Ishikawa (cell line): Measurements from ENCODE around the gene RALGPS1.

ENCODE experiments used
- TAF1 ChIP-seq: IDR thresholded peaks from 2 replicates; pipeline ENCODE4 v1.6.1; 2012; ENCODE audit warnings: low read depth, mild to moderate bottlenecking
- TCF12 ChIP-seq: IDR thresholded peaks from 2 replicates; pipeline ENCODE4 v1.6.1; 2012; ENCODE audit warnings: low read depth

- TF ChIP-seq TCF12 (no peak), TAF1 (no peak)
Observed at GRCh38 chr9:126883636-126884035, 30.9 kb upstream of the RALGPS1 start.
